DOHH2 (cell line): Measurements from ENCODE around the gene LRIG3.

Source experiments
- H3F3A ChIP-seq: fragments of 200-600 bp; sonication (generic), shearing (Covaris generic); 2 replicates; pipeline ENCODE4 v1.6.0; 2016; ENCODE audit warnings: antibody characterized with exemption, mild to moderate bottlenecking; ENCODE audit not compliant: control insufficient read depth, insufficient read depth
- H3K27ac ChIP-seq: fragments of 200-600 bp; sonication (generic); 2 replicates; pipeline ENCODE4 v1.5.1; 2014; ENCODE audit warnings: low read depth, mild to moderate bottlenecking, low read length, moderate library complexity
- H3K27me3 ChIP-seq: fragments of 200-600 bp; sonication (generic); 2 replicates; pipeline ENCODE4 v1.6.1; 2014; ENCODE audit warnings: mild to moderate bottlenecking, low read length, mixed read lengths; ENCODE audit not compliant: control insufficient read depth
- H3K36me3 ChIP-seq: fragments of 200-600 bp; sonication (generic); 2 replicates; pipeline ENCODE4 v1.6.1; 2014; ENCODE audit warnings: mild to moderate bottlenecking, low read length, moderate library complexity, mixed read lengths; ENCODE audit not compliant: control insufficient read depth
- H3K4me1 ChIP-seq: fragments of 200-600 bp; sonication (generic); 2 replicates; pipeline ENCODE4 v1.6.1; 2014; ENCODE audit warnings: mild to moderate bottlenecking, low read length, mixed read lengths; ENCODE audit not compliant: control insufficient read depth
- H3K4me2 ChIP-seq: fragments of 200-600 bp; sonication (generic); 2 replicates; pipeline ENCODE4 v1.6.0; 2014; ENCODE audit warnings: mild to moderate bottlenecking, low read length, moderate library complexity
- H3K4me3 ChIP-seq: fragments of 200-600 bp; sonication (generic); 2 replicates; pipeline ENCODE4 v1.5.1; 2014; ENCODE audit warnings: mild to moderate bottlenecking, low read length, mixed read lengths
- H3K79me2 ChIP-seq: fragments of 200-600 bp; sonication (generic); 2 replicates; pipeline ENCODE4 v1.6.1; 2014; ENCODE audit warnings: mild to moderate bottlenecking, low read length, mixed read lengths; ENCODE audit not compliant: control insufficient read depth
- H3K9me2 ChIP-seq: fragments of 200-600 bp; sonication (generic); replicated peaks from 2 replicates; pipeline ENCODE4 v1.6.1; 2014; ENCODE audit warnings: mild to moderate bottlenecking, low read length, mixed read lengths; ENCODE audit not compliant: control insufficient read depth
- H3K9me3 ChIP-seq: fragments of 200-600 bp; sonication (generic); 2 replicates; pipeline ENCODE4 v1.6.1; 2014; ENCODE audit warnings: antibody characterized with exemption, low read length, mixed read lengths; ENCODE audit not compliant: control insufficient read depth, insufficient read depth
- H4K20me1 ChIP-seq: fragments of 200-600 bp; sonication (generic); 2 replicates; pipeline ENCODE4 v1.6.0; 2014; ENCODE audit warnings: low read depth, mild to moderate bottlenecking, antibody characterized with exemption, low read length, moderate library complexity; ENCODE audit not compliant: control insufficient read depth, insufficient read depth
- EZH2phosphoT487 ChIP-seq: fragments of 200-600 bp; sonication (generic); IDR thresholded peaks from 2 replicates; pipeline ENCODE4 v1.6.1; 2017; ENCODE audit warnings: borderline replicate concordance, mild to moderate bottlenecking, antibody characterized with exemption, low read length, moderate library complexity, mixed read lengths
- TF ChIP-seq, protein P1 (sequence below): fragments of 200-600 bp; sonication (generic); IDR thresholded peaks from one replicate; pipeline ENCODE4 v1.5.1; 2014; ENCODE audit warnings: antibody characterized with exemption, mild to moderate bottlenecking, low read depth, low read length; ENCODE audit not compliant: poor library complexity, severe bottlenecking

Gene LRIG3

DNA sequence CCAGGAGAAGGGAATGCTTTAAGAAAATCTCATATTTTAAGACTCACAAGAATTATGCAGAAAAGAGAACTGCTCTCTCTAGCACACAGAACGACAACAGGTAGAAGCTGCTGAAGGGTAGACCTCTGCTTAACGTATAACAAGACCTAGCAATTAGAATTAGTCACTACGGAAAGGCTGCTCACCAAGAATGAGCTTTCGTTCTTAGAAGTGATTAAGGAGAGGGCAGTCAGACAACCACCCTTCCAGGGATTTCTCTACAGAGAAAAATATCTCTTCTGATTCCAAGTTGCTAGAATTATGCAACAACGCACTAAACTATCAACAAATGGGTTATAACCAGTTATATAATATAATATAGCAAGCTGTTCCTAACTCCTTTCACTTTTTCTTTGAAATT is 18.6 kb downstream of the LRIG3 start:
- no peaks in the 10 kb centered on the region for H3K27me3 ChIP-seq
- H3K4me2 ChIP-seq = no peak overlapping the region
- no peak overlapping the region for H3K27ac ChIP-seq
- no peaks in the 10 kb centered on the region for H3K36me3 ChIP-seq
- no peaks in the 10 kb centered on the region for H4K20me1 ChIP-seq
- no peaks in the 10 kb centered on the region for H3K4me1 ChIP-seq
- TF ChIP-seq, protein P1, sequence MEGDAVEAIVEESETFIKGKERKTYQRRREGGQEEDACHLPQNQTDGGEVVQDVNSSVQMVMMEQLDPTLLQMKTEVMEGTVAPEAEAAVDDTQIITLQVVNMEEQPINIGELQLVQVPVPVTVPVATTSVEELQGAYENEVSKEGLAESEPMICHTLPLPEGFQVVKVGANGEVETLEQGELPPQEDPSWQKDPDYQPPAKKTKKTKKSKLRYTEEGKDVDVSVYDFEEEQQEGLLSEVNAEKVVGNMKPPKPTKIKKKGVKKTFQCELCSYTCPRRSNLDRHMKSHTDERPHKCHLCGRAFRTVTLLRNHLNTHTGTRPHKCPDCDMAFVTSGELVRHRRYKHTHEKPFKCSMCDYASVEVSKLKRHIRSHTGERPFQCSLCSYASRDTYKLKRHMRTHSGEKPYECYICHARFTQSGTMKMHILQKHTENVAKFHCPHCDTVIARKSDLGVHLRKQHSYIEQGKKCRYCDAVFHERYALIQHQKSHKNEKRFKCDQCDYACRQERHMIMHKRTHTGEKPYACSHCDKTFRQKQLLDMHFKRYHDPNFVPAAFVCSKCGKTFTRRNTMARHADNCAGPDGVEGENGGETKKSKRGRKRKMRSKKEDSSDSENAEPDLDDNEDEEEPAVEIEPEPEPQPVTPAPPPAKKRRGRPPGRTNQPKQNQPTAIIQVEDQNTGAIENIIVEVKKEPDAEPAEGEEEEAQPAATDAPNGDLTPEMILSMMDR = no peak
- no peak for TF ChIP-seq EZH2phosphoT487
- no peaks in the 10 kb centered on the region for H3K79me2 ChIP-seq
- no peaks in the 10 kb centered on the region for H3F3A ChIP-seq
- H3K9me3 ChIP-seq = no peaks in the 10 kb centered on the region
- H3K9me2 ChIP-seq = no peaks in the 10 kb centered on the region
- H3K4me3 ChIP-seq = no peak overlapping the region

DNA sequence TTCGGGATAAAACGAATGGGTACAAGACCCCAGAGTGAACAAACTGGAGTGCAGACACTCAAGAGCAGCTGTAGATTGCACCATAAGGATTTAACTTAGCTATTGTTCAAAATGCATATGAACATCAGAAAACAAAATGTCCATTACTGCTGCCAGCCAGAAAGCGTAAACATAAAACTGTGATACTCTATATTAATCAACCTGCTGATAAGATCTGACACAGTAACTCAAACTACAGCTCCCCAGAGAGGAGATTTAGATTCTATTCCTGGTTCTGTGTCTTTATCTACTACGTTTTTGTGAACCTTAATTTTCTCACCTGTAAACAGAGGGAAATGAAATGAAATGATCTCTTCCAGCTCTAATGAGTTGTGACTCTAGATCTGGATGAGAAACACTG is 22.3 kb downstream of the LRIG3 start:
- Histone ChIP-seq H3K79me2 (no peaks in the 10 kb centered on the region), H3K9me2 (no peaks in the 10 kb centered on the region), H3F3A (no peaks in the 10 kb centered on the region), H3K4me2 (no peak overlapping the region), H3K36me3 (no peaks in the 10 kb centered on the region), H3K27ac (no peak overlapping the region), H4K20me1 (no peaks in the 10 kb centered on the region), H3K9me3 (no peaks in the 10 kb centered on the region), H3K4me3 (no peak overlapping the region), H3K4me1 (no peaks in the 10 kb centered on the region), H3K27me3 (no peaks in the 10 kb centered on the region)
- TF ChIP-seq EZH2phosphoT487 = no peak
- TF ChIP-seq, protein P1 = no peak

DNA sequence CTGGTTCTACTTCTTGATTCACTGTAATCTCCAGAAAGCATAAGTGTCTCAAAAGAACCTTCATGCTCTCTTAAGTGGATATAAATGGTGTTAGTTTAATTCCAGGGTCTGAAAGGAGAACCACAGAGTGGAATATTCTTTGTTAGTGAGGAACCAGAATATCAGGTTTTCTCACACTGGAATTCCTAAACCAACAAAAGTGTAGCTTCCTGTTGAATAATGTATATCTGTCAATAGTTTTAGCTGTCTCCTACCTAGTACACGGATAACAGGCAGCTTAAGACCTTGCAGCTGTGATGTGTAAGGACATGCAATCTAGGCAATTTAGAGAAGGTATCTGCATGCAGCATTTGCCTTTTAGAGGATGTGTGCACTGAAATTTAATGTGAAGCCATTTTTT is 24.0 kb downstream of the LRIG3 start:
- Histone ChIP-seq H3K9me3 (no peaks in the 10 kb centered on the region), H3K79me2 (no peaks in the 10 kb centered on the region)
- TF ChIP-seq, protein P1 = no peak
- no peak for TF ChIP-seq EZH2phosphoT487

DNA sequence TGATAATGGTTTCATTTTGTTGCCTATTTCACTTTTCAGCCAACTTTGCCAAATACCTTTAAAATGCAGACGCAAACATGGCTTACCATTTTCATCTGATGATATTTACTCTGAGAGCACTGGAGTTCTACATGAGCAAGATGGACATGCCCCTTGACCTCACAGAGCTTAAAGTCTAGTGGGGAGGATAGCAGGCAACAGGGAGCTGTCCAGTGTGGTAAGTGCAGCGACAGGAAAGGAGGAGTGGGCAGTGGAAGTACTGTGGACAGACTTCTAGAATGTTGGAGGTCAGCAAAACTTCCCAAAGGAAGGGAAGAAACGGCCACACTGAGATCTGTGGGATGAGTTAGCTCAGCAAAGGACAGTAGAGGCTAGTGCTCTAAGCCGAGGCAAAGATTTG is 25.3 kb downstream of the LRIG3 start:
- H3K9me3 ChIP-seq = no peaks in the 10 kb centered on the region
- H3K9me2 ChIP-seq = no peaks in the 10 kb centered on the region
- no peaks in the 10 kb centered on the region for H3K27me3 ChIP-seq
- no peak overlapping the region for H3K27ac ChIP-seq
- TF ChIP-seq, protein P1 = no peak
- no peak for TF ChIP-seq EZH2phosphoT487
- H4K20me1 ChIP-seq = no peaks in the 10 kb centered on the region
- H3K4me3 ChIP-seq = no peak overlapping the region
- no peaks in the 10 kb centered on the region for H3K36me3 ChIP-seq
- no peaks in the 10 kb centered on the region for H3K4me1 ChIP-seq
- no peaks in the 10 kb centered on the region for H3K79me2 ChIP-seq
- no peak overlapping the region for H3K4me2 ChIP-seq
- no peaks in the 10 kb centered on the region for H3F3A ChIP-seq

More for the DNA sequence above, 24.0 kb downstream of the LRIG3 start:
- no peaks in the 10 kb centered on the region for H3F3A ChIP-seq
- no peaks in the 10 kb centered on the region for H3K9me2 ChIP-seq
- H3K27ac ChIP-seq = no peak overlapping the region
- no peaks in the 10 kb centered on the region for H3K27me3 ChIP-seq
- H3K4me2 ChIP-seq = no peak overlapping the region
- H4K20me1 ChIP-seq = no peaks in the 10 kb centered on the region
- no peaks in the 10 kb centered on the region for H3K36me3 ChIP-seq
- no peaks in the 10 kb centered on the region for H3K4me1 ChIP-seq
- H3K4me3 ChIP-seq = no peak overlapping the region
